Measurements from ENCODE around the gene RPS21. TPM values are rescaled to one million over a fixed set of nuclear protein-coding genes. Genes with fewer than 3 reads are reported as not detected.

Gene RPS21
- total and polyA plus RNA-seq, 2 of the 13 experiments (the other 11 are each of a cell fraction or from before 2014, with no cell fraction given): 2,647 to 11,063 TPM

- TF ChIP-seq ZNF260 (CRISPR knock-in tag; IDR thresholded peaks at IDR 0.05; ENCODE audit: borderline replicate concordance, low read depth): no peak
- no peak for TF ChIP-seq BRD4 (CRISPR knock-in tag; IDR thresholded peaks at IDR 0.05)
- TF ChIP-seq ZBED4 (CRISPR knock-in tag; IDR thresholded peaks at IDR 0.05; ENCODE audit: borderline replicate concordance): no peak
- peak; percentile 31; the same call in 1 of the 2 replicates for TF ChIP-seq AKAP8 (CRISPR knock-in tag; IDR thresholded peaks at IDR 0.05)
- TF ChIP-seq ZFP90 (CRISPR knock-in tag; IDR thresholded peaks at IDR 0.05; ENCODE audit: borderline replicate concordance): no peak
- TF ChIP-seq ZBTB20 (CRISPR knock-in tag; IDR thresholded peaks at IDR 0.05; ENCODE audit: borderline replicate concordance, low read depth): no peak
- TF ChIP-seq ZNF780A (CRISPR knock-in tag; IDR thresholded peaks at IDR 0.05): no peak
- TF ChIP-seq MTA3 (CRISPR knock-in tag; IDR thresholded peaks at IDR 0.05): no peak
- no peak for TF ChIP-seq GATAD1 (CRISPR knock-in tag; IDR thresholded peaks at IDR 0.05)
- TF ChIP-seq ESRRA (CRISPR knock-in tag; IDR thresholded peaks at IDR 0.05; ENCODE audit: low read depth): no peak
- no peak for TF ChIP-seq KLF13 (CRISPR knock-in tag; IDR thresholded peaks at IDR 0.05)
- TF ChIP-seq SRSF1 (optimal IDR thresholded peaks at IDR 0.05; ENCODE audit: low read depth, low read length): no peak
- TF ChIP-seq ZNF143 (CRISPR knock-in tag; IDR thresholded peaks at IDR 0.05): no peak
- no peak for TF ChIP-seq SNRNP70 (IDR thresholded peaks at IDR 0.05; ENCODE audit: low read depth, low read length)
- TF ChIP-seq ZNF256 (CRISPR knock-in tag; conservative IDR thresholded peaks at IDR 0.05): no peak
- TF ChIP-seq CAMTA2 (CRISPR knock-in tag; IDR thresholded peaks at IDR 0.05; ENCODE audit: borderline replicate concordance): peak; percentile 21; the same call in 1 of the 2 replicates
- TF ChIP-seq HNRNPUL1 (IDR thresholded peaks at IDR 0.05; ENCODE audit: low read depth, low read length): no peak
- TF ChIP-seq MYNN (CRISPR knock-in tag; IDR thresholded peaks at IDR 0.05; ENCODE audit: low read depth): no peak
- peak; percentile 10; the same call in 1 of the 2 replicates for TF ChIP-seq THAP9 (CRISPR knock-in tag; IDR thresholded peaks at IDR 0.05; ENCODE audit: borderline replicate concordance)
- TF ChIP-seq MEF2D (CRISPR knock-in tag; IDR thresholded peaks at IDR 0.05): no peak
- TF ChIP-seq PHF21A (CRISPR knock-in tag; IDR thresholded peaks at IDR 0.05): no peak
- TF ChIP-seq JUND (CRISPR knock-in tag; IDR thresholded peaks at IDR 0.05): 0 out of 2 replicates have a peak, but pooled peaks have one; percentile 20
- TF ChIP-seq RFX5 (IDR thresholded peaks at IDR 0.05; ENCODE audit: low read depth, low read length): no peak
- TF ChIP-seq ZNF513 (CRISPR knock-in tag; conservative IDR thresholded peaks at IDR 0.05): no peak
Measured at GRCh38 chr20:62404761-62405107, 17.8 kb downstream of the RPS21 start (continued).

All from HepG2 (cell line).